Astrocyte (in vitro differentiated cells and primary cell): Measurements from ENCODE around the gene REPIN1. TPM values are rescaled to one million over a fixed set of nuclear protein-coding genes. Genes with fewer than 3 reads are reported as not detected.

ENCODE experiments used
- DNase-seq: peaks from one replicate; pipeline ENCODE4 v3.0.0-alpha.2; 2010; ENCODE audit warnings: low read depth
- FAIRE-seq: peaks from 2 replicates; lab custom pipeline; 2011; peaks lifted over from hg19 to GRCh38; lab: Jason Lieb, UNC
- H2AFZ ChIP-seq: 2 replicates; pipeline ENCODE4 v1.6.0; 2012; ENCODE audit warnings: low read depth, low read length, inconsistent platforms
- H3K27ac ChIP-seq: 2 replicates; pipeline ENCODE4 v1.5.1; 2011; ENCODE audit warnings: low read depth, low read length, inconsistent platforms
- H3K27me3 ChIP-seq: 2 replicates; pipeline ENCODE4 v1.6.0; 2011; ENCODE audit warnings: low read length, inconsistent platforms; ENCODE audit not compliant: insufficient read depth
- H3K36me3 ChIP-seq: 2 replicates; pipeline ENCODE4 v1.5.1; 2011; ENCODE audit warnings: low read length, inconsistent platforms; ENCODE audit not compliant: insufficient read depth
- H3K4me1 ChIP-seq: 2 replicates; pipeline ENCODE4 v1.5.1; 2011; ENCODE audit warnings: low read length, inconsistent platforms; ENCODE audit not compliant: insufficient read depth
- H3K4me2 ChIP-seq: 2 replicates; pipeline ENCODE4 v1.6.0; 2012; ENCODE audit warnings: low read length, inconsistent platforms
- H3K4me3 ChIP-seq: 2 replicates; pipeline ENCODE4 v1.5.1; 2011; ENCODE audit warnings: low read depth, mild to moderate bottlenecking, low read length, inconsistent platforms; ENCODE audit not compliant: insufficient read depth
- H3K79me2 ChIP-seq: 2 replicates; pipeline ENCODE4 v1.6.0; 2012; ENCODE audit warnings: mild to moderate bottlenecking, low read length, inconsistent platforms; ENCODE audit not compliant: insufficient read depth
- H3K9ac ChIP-seq: 2 replicates; pipeline ENCODE4 v1.6.0; 2012; ENCODE audit warnings: mild to moderate bottlenecking, low read length, inconsistent platforms
- H3K9me3 ChIP-seq: 2 replicates; pipeline ENCODE4 v1.5.1; 2012; ENCODE audit warnings: low read depth, mild to moderate bottlenecking, low read length, inconsistent platforms; ENCODE audit not compliant: insufficient read depth
- H4K20me1 ChIP-seq: 2 replicates; pipeline ENCODE4 v1.6.0; 2012; ENCODE audit warnings: low read length, inconsistent platforms; ENCODE audit not compliant: insufficient read depth
- H3K27ac Mint-ChIP-seq: one replicate; pipeline ENCODE4 v1.8.0; 2021; ENCODE audit warnings: mild to moderate bottlenecking, mixed read lengths; ENCODE audit not compliant: unreplicated experiment
- H3K27me3 Mint-ChIP-seq: one replicate; pipeline ENCODE4 v1.8.0; 2021; ENCODE audit warnings: low read depth, mixed read lengths; ENCODE audit not compliant: unreplicated experiment
- H3K36me3 Mint-ChIP-seq: one replicate; pipeline ENCODE4 v1.8.0; 2021; ENCODE audit warnings: low read depth, mixed read lengths; ENCODE audit not compliant: unreplicated experiment
- H3K4me1 Mint-ChIP-seq: one replicate; pipeline ENCODE4 v1.8.0; 2021; ENCODE audit warnings: low read depth, mixed read lengths; ENCODE audit not compliant: unreplicated experiment
- H3K4me3 Mint-ChIP-seq: one replicate; pipeline ENCODE4 v1.8.0; 2021; ENCODE audit warnings: mild to moderate bottlenecking, moderate library complexity, mixed read lengths; ENCODE audit not compliant: unreplicated experiment
- H3K9me3 Mint-ChIP-seq: one replicate; pipeline ENCODE4 v1.8.0; 2021; ENCODE audit warnings: mild to moderate bottlenecking, mixed read lengths; ENCODE audit not compliant: unreplicated experiment
- CTCF ChIP-seq: IDR thresholded peaks from 2 replicates; pipeline ENCODE4 v1.5.1; 2011; ENCODE audit warnings: low read depth, mild to moderate bottlenecking, inconsistent platforms, low read length, moderate library complexity; ENCODE audit not compliant: insufficient read depth
- EZH2 ChIP-seq: IDR thresholded peaks from 2 replicates; pipeline ENCODE4 v1.6.1; 2012; ENCODE audit warnings: mild to moderate bottlenecking, low read length, inconsistent platforms; ENCODE audit not compliant: insufficient read depth
- total RNA-seq: library from RNA; stranded (reverse); gene quantifications from 2 replicates; pipeline ENCODE4 v1.2.1, GENCODE V29; 2021

REPIN1 gene
- total RNA-seq, 1 donor from 2014 or later, result 95.3 TPM

DNA sequence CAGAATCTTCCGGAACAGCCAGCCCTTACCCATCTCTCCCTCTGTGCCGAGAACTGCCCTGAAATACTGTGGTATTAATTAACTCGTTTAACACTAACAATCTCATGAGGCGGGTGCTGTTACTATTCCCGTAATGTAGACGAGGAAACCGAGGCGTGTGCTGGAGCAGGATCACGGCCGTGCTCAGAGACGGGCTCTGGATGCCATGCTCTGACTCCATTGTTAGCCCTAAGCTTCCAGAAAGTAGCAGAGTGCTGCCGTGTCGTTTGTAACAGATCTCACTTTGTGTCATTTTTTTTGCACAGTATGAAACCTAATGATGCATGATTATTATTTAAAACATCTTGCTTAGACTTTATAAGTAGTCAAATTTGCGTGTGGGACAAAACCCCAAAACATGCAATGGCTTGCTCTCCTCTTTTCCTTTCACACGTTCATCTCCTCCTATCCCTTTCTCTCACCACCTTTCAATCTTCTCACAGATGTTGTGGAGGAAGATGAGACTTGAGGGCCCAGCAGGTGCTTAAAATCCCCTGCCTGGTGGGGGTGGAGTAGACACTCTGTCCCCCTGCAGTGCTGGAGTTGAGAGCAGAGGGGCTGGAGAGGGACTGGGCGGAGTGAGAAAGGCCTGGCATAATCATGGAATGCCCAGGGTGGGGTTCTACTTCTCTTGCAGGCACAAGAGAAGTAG is 44.8 kb upstream of the REPIN1 start:
- H3K9me3 Mint-ChIP-seq, result peaks cover 3% of the 10 kb centered on the region
- no peak for FAIRE-seq
- peak overlapping the region; percentile 50 for H3K9ac ChIP-seq
- no peak overlapping the region for H3K27ac Mint-ChIP-seq
- H3K9me3 ChIP-seq, result peaks cover under 1% of the 10 kb centered on the region
- H3K36me3 ChIP-seq, result no peaks in the 10 kb centered on the region
- H3K4me3 ChIP-seq, result peak overlapping the region; percentile 45
- H3K27ac ChIP-seq, result no peak overlapping the region
- H3K27me3 Mint-ChIP-seq, result peaks cover 2% of the 10 kb centered on the region
- peaks cover 21% of the 10 kb centered on the region for H3K4me1 Mint-ChIP-seq
- TF ChIP-seq CTCF (no peak), EZH2 (no peak)
- H3K27me3 ChIP-seq, result no peaks in the 10 kb centered on the region
- no peaks in the 10 kb centered on the region for H4K20me1 ChIP-seq
- H3K4me2 ChIP-seq, result peak overlapping the region; percentile 86
- peaks cover 15% of the 10 kb centered on the region for H3K4me1 ChIP-seq
- H3K36me3 Mint-ChIP-seq, result peaks cover 4% of the 10 kb centered on the region
- H2AFZ ChIP-seq, result peak overlapping the region; percentile 74
- no peaks in the 10 kb centered on the region for H3K79me2 ChIP-seq
- no peak overlapping the region for H3K4me3 Mint-ChIP-seq
- no peak for DNase-seq

DNA sequence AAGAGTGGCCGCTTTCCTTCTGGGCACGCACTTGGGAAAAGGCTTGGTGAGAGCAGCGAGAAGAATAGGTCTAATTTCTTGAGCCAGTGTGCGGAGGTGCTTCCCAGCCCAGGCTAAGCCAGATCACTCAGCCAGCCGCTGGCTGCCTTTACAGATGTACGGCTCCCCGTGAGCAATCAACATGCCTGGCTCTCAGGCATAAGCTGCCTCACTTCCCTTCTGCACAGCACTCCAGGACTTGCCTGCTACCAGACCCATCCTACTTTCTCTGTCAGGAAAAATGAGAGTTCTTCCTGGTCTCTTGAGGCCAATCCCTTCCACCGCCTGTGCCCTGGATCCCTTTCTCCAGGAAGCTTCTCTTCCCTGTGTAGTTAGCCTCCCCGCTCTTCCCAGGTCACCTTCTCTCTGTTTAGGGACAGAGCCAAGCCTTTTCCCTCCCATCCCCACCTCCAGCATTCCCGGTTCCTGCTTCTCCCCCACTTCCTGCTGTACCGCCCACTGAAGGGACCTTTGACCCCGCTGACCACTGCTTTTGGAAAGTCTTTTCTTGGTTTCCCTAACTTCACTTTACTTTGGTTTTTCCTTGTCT is 44.2 kb upstream of the REPIN1 start:
- Mint-ChIP-seq H3K9me3 (peaks cover 3% of the 10 kb centered on the region), H3K27ac (peak overlapping the region; percentile 1), H3K36me3 (peaks cover 4% of the 10 kb centered on the region), H3K27me3 (peaks cover 2% of the 10 kb centered on the region), H3K4me1 (peaks cover 24% of the 10 kb centered on the region), H3K4me3 (no peak overlapping the region)
- Histone ChIP-seq H3K27ac (no peak overlapping the region), H3K36me3 (no peaks in the 10 kb centered on the region), H3K4me2 (peak overlapping the region; percentile 86), H2AFZ (peak overlapping the region; percentile 74), H3K79me2 (no peaks in the 10 kb centered on the region), H3K9ac (no peak overlapping the region), H3K4me1 (peaks cover 15% of the 10 kb centered on the region), H3K27me3 (no peaks in the 10 kb centered on the region), H3K4me3 (no peak overlapping the region), H3K9me3 (no peaks in the 10 kb centered on the region), H4K20me1 (no peaks in the 10 kb centered on the region)
- no peak for TF ChIP-seq EZH2
- TF ChIP-seq CTCF, result no peak
- DNase-seq (peak; percentile 54), FAIRE-seq (no peak)

DNA sequence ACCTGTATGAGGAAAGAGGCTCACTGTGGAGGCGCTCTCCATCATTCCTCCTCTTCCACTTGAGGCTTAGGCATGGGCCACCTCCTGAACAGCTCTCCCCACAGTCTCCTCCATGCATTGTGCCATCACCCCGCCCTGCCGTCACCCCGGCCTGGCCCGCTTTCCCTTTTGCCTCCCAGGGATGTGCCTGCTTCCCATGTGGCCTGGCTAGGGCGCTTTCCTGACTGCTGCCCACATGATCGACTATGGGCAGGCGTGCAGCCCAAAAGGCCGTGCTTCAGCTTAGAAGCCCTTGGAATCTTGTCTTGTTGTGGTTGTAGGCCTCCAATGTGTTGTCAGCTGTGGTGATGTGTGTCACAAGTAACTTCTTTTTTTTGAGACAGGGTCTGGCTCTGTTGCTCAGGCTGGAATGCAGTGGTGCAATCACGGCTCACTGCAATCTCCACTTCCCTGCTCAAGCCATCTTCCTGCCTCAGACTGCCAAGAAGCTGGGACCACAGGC is 43.5 kb upstream of the REPIN1 start:
- Histone ChIP-seq H3K4me2 (no peak overlapping the region), H2AFZ (no peak overlapping the region), H3K79me2 (no peaks in the 10 kb centered on the region), H3K4me1 (peaks cover 15% of the 10 kb centered on the region), H3K27me3 (no peaks in the 10 kb centered on the region), H3K9me3 (no peaks in the 10 kb centered on the region), H4K20me1 (no peaks in the 10 kb centered on the region), H3K36me3 (no peaks in the 10 kb centered on the region), H3K4me3 (no peak overlapping the region), H3K9ac (no peak overlapping the region), H3K27ac (no peak overlapping the region)
- H3K36me3 Mint-ChIP-seq, result peaks cover 4% of the 10 kb centered on the region
- no peak overlapping the region for H3K4me3 Mint-ChIP-seq
- DNase-seq (peak; percentile 73), FAIRE-seq (no peak)
- TF ChIP-seq CTCF (no peak), EZH2 (no peak)
- H3K4me1 Mint-ChIP-seq, result peaks cover 24% of the 10 kb centered on the region
- H3K27ac Mint-ChIP-seq, result peak overlapping the region; percentile 72
- H3K27me3 Mint-ChIP-seq, result peaks cover 2% of the 10 kb centered on the region
- peaks cover 3% of the 10 kb centered on the region for H3K9me3 Mint-ChIP-seq
